CD4-positive, alpha-beta T cell treated with Interleukin-15 for 1 hour (primary cell): Measurements from ENCODE around the gene C1GALT1C1L.
"Not testable (repeated sequence)": the region's sequence is repeated elsewhere in the genome, so short reads cannot be mapped to it uniquely, and the experiment has no call there.

ENCODE experiments used
- DNase-seq: peaks from one replicate; pipeline ENCODE4 v3.0.0-alpha.2; 2020

The C1GALT1C1L gene

GRCh38 chr2:43648994-43649701 is 27.1 kb downstream of the C1GALT1C1L start:
- DNase-seq: no peak

GRCh38 chr2:43643680-43644079 is 32.5 kb downstream of the C1GALT1C1L start:
- DNase-seq: no peak

- DNase-seq: no peak
Measured at GRCh38 chr2:43642363-43642762, 33.9 kb downstream of the C1GALT1C1L start.

GRCh38 chr2:43637030-43637803 is 39.0 kb downstream of the C1GALT1C1L start, which contains the start of gene PLEKHH2:
TSS of gene PLEKHH2 (plus strand) at chr2:43637260. CDS start at chr2:43644674, 7,414 bp downstream.
- peak; percentile 83 for DNase-seq

GRCh38 chr2:43636621-43637020 is 39.6 kb downstream of the C1GALT1C1L start:
- DNase-seq: no peak

GRCh38 chr2:43636153-43636552 is 40.1 kb downstream of the C1GALT1C1L start:
- not testable (repeated sequence) for DNase-seq

- DNase-seq: no peak
Measured at GRCh38 chr2:43634604-43635306, 41.5 kb downstream of the C1GALT1C1L start.

GRCh38 chr2:43631618-43632317 is 44.5 kb downstream of the C1GALT1C1L start:
- no peak for DNase-seq
